GM06990 (cell line): Measurements from ENCODE around the gene SCT.
A peak's percentile ranks its signal among the peaks of the same experiment; 100 is the strongest.

Experiments
- DNase-seq: peaks from one replicate; pipeline ENCODE4 v3.0.0-alpha.2; 2011; ENCODE audit not compliant: insufficient read length; ENCODE audit errors: extremely low read depth
- H3K27me3 ChIP-seq: replicated peaks from 2 replicates; pipeline ENCODE4 v1.6.0; 2011; ENCODE audit warnings: low read length; ENCODE audit not compliant: control insufficient read depth, insufficient read depth
- H3K36me3 ChIP-seq: 2 replicates; pipeline ENCODE4 v1.5.1; 2011; ENCODE audit warnings: low read length; ENCODE audit not compliant: control insufficient read depth, insufficient read depth
- H3K4me3 ChIP-seq: replicated peaks from 2 replicates; pipeline ENCODE4 v1.5.1; 2011; ENCODE audit warnings: low read depth, mild to moderate bottlenecking, control low read depth, low read length
- CTCF ChIP-seq: IDR thresholded peaks from 2 replicates; pipeline ENCODE4 v1.5.1; 2011; ENCODE audit warnings: low read length, control low read depth, mild to moderate bottlenecking, inconsistent platforms; ENCODE audit not compliant: insufficient read depth, poor library complexity, severe bottlenecking

Gene SCT

GRCh38 chr11:636511-637332, 9.7 kb upstream of the SCT start, which contains the start of gene DRD4:
Gene DRD4, plus strand, starts transcription at chr11:637269. Its CDS starts 36 bp downstream, at chr11:637305.
- no peak for DNase-seq

GRCh38 chr11:635945-636510, 9.0 kb upstream of the SCT start:
- no peaks in the 10 kb centered on the region; the same call in none of the 2 replicates for H3K27me3 ChIP-seq
- no peak for TF ChIP-seq CTCF
- no peaks in the 10 kb centered on the region for H3K36me3 ChIP-seq
- H3K4me3 ChIP-seq = no peak overlapping the region
- DNase-seq = no peak

More at GRCh38 chr11:636511-637332, 9.7 kb upstream of the SCT start, which contains the start of gene DRD4:
- TF ChIP-seq CTCF = no peak
- no peak within 1 kb of the TSS for H3K4me3 ChIP-seq
- H3K36me3 ChIP-seq = no peaks in the 10 kb centered on the region
- no peaks in the 10 kb centered on the region; the same call in none of the 2 replicates for H3K27me3 ChIP-seq

GRCh38 chr11:630871-631270, 3.9 kb upstream of the SCT start:
- TF ChIP-seq CTCF = no peak
- no peak for DNase-seq
- no peaks in the 10 kb centered on the region for H3K27me3 ChIP-seq
- H3K36me3 ChIP-seq = no peaks in the 10 kb centered on the region
- H3K4me3 ChIP-seq = no peak overlapping the region

- TF ChIP-seq CTCF = no peak
- Histone ChIP-seq H3K4me3 (no peak overlapping the region; the same call in 1 of the 2 replicates), H3K36me3 (no peaks in the 10 kb centered on the region), H3K27me3 (no peaks in the 10 kb centered on the region)
- peak; percentile 41 for DNase-seq
Measured at GRCh38 chr11:629237-629583, 2.2 kb upstream of the SCT start.

GRCh38 chr11:628056-628455, 1.1 kb upstream of the SCT start:
- H3K27me3 ChIP-seq = no peaks in the 10 kb centered on the region
- H3K36me3 ChIP-seq = no peaks in the 10 kb centered on the region
- no peak for TF ChIP-seq CTCF
- no peak overlapping the region; the same call in 1 of the 2 replicates for H3K4me3 ChIP-seq
- DNase-seq = no peak
